ENCODE results near the gene ADGRL1. TPM values are rescaled to one million over a fixed set of nuclear protein-coding genes. Genes with fewer than 3 reads are reported as not detected.

ADGRL1 gene
- total and polyA plus RNA-seq, 8 donors, result 26.4 to 53.5 (median 35.7) TPM

- no peaks in the 10 kb centered on the region for H3K9me3 ChIP-seq
- H3K27ac ChIP-seq, result no peak overlapping the region
- no peak for ATAC-seq
- intact Hi-C loops (cut with DNase I), result loop anchor here in 1 of 2 donors (5.0 kb wide), 1 partner anchor 202 kb away; no protein-coding TSS in a partner anchor
- no peaks in the 10 kb centered on the region for H3K36me3 ChIP-seq
- peaks cover 18 to 50% of the 10 kb centered on the region in 2 donors for H3K4me1 ChIP-seq
- no peak overlapping the region for H3K4me3 ChIP-seq
- no peak for DNase-seq
- no peak for TF ChIP-seq CTCF (IDR thresholded peaks at IDR 0.05)
- no peaks in the 10 kb centered on the region for H3K27me3 ChIP-seq
Measured at GRCh38 chr19:14145381-14145780, 60.6 kb downstream of the ADGRL1 start.

GRCh38 chr19:14142262-14143190 lies 63.4 kb downstream of the ADGRL1 start:
- H3K36me3 ChIP-seq, result no peaks in the 10 kb centered on the region
- no peak overlapping the region for H3K27ac ChIP-seq
- ATAC-seq, result no peak
- H3K9me3 ChIP-seq, result no peaks in the 10 kb centered on the region
- TF ChIP-seq CTCF (IDR thresholded peaks at IDR 0.05), result no peak
- no peaks in the 10 kb centered on the region for H3K27me3 ChIP-seq
- H3K4me3 ChIP-seq, result no peak overlapping the region
- H3K4me1 ChIP-seq, result peaks cover 12 to 52% of the 10 kb centered on the region in 2 donors
- DNase-seq, result no peak
- intact Hi-C loops (cut with DNase I), result no loop called here

GRCh38 chr19:14141041-14141440 lies 64.9 kb downstream of the ADGRL1 start:
- no peak for ATAC-seq
- TF ChIP-seq CTCF (IDR thresholded peaks at IDR 0.05), result no peak
- no peaks in the 10 kb centered on the region for H3K36me3 ChIP-seq
- no peaks in the 10 kb centered on the region for H3K9me3 ChIP-seq
- H3K27ac ChIP-seq, result no peak overlapping the region
- DNase-seq, result peak in 1 of 4 donors; percentile 4
- no peak overlapping the region for H3K4me3 ChIP-seq
- H3K27me3 ChIP-seq, result no peaks in the 10 kb centered on the region
- peaks cover 12 to 47% of the 10 kb centered on the region in 2 donors for H3K4me1 ChIP-seq
- intact Hi-C loops (cut with DNase I), result no loop called here

GRCh38 chr19:14139944-14140343 lies 66.0 kb downstream of the ADGRL1 start:
- no peaks in the 10 kb centered on the region for H3K27me3 ChIP-seq
- DNase-seq, result peak in 2 of 4 donors; percentile 59 to 60
- no peaks in the 10 kb centered on the region for H3K36me3 ChIP-seq
- intact Hi-C loops (cut with DNase I), result no loop called here
- no peaks in the 10 kb centered on the region for H3K9me3 ChIP-seq
- H3K27ac ChIP-seq, result peak overlapping the region; percentile 97
- TF ChIP-seq CTCF (IDR thresholded peaks at IDR 0.05), result no peak
- H3K4me1 ChIP-seq, result peaks cover 12 to 53% of the 10 kb centered on the region in 2 donors
- no peak overlapping the region for H3K4me3 ChIP-seq
- no peak for ATAC-seq

- intact Hi-C loops (cut with DNase I), result no loop called here
- H3K9me3 ChIP-seq, result no peaks in the 10 kb centered on the region
- H3K27me3 ChIP-seq, result no peaks in the 10 kb centered on the region
- H3K27ac ChIP-seq, result peak overlapping the region; percentile 97
- peak overlapping the region in 1 of 2 donors; percentile 75 for H3K4me3 ChIP-seq
- DNase-seq (no peak), ATAC-seq (peak; percentile 9)
- no peaks in the 10 kb centered on the region for H3K36me3 ChIP-seq
- no peak for TF ChIP-seq CTCF (IDR thresholded peaks at IDR 0.05)
- H3K4me1 ChIP-seq, result peaks cover 12 to 55% of the 10 kb centered on the region in 2 donors
Measured at GRCh38 chr19:14138576-14139265, 67.2 kb downstream of the ADGRL1 start.
